PC-9 (cell line): ENCODE data around the gene CAMK2B.

ENCODE experiments used
- EZH2 ChIP-seq: fragments of 200-600 bp; sonication (generic); IDR thresholded peaks from 2 replicates; pipeline ENCODE4 v1.8.0; 2017; ENCODE audit warnings: antibody characterized with exemption, low read depth
- TF ChIP-seq, protein P1 (sequence below): fragments of 200-600 bp; sonication (generic); conservative IDR thresholded peaks from 2 replicates; pipeline ENCODE4 v1.6.1; 2017; ENCODE audit warnings: mixed run types, antibody characterized with exemption, mild to moderate bottlenecking, moderate library complexity

DNA sequence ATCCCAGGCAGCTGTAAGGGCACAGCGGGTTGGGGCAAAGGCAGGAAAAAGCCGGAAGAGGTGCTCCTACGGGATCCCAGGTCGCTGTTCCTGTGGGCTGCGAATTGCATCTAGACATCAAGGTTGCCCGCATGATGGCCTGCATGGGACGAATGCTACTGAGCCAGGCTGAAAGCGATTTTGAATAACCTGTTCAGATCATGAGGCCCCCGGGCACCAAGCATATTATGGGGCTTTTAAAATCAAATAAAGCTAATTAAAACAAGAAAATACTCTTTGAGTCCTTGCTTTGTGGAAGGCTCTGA, 37.1 kb downstream of the CAMK2B start:
- TF ChIP-seq, protein P1, sequence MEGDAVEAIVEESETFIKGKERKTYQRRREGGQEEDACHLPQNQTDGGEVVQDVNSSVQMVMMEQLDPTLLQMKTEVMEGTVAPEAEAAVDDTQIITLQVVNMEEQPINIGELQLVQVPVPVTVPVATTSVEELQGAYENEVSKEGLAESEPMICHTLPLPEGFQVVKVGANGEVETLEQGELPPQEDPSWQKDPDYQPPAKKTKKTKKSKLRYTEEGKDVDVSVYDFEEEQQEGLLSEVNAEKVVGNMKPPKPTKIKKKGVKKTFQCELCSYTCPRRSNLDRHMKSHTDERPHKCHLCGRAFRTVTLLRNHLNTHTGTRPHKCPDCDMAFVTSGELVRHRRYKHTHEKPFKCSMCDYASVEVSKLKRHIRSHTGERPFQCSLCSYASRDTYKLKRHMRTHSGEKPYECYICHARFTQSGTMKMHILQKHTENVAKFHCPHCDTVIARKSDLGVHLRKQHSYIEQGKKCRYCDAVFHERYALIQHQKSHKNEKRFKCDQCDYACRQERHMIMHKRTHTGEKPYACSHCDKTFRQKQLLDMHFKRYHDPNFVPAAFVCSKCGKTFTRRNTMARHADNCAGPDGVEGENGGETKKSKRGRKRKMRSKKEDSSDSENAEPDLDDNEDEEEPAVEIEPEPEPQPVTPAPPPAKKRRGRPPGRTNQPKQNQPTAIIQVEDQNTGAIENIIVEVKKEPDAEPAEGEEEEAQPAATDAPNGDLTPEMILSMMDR = no peak
- TF ChIP-seq EZH2 = no peak
